Fibroblast of upper back skin (primary cell): ENCODE data around the gene LRP6.
A peak's percentile ranks its signal among the peaks of the same experiment; 100 is the strongest.
"Not testable (repeated sequence)": the region's sequence is repeated elsewhere in the genome, so short reads cannot be mapped to it uniquely, and the experiment has no call there.

ENCODE experiments used
- DNase-seq: peaks from one replicate; pipeline ENCODE4 v3.0.0-alpha.2; 2013

LRP6 gene

GRCh38 chr12:12265571-12266388 lies 1.1 kb downstream of the LRP6 start:
- peak; percentile 40 for DNase-seq

GRCh38 chr12:12265035-12265434 lies 1.8 kb downstream of the LRP6 start:
- no peak for DNase-seq

GRCh38 chr12:12263909-12264308 lies 2.9 kb downstream of the LRP6 start:
- DNase-seq = no peak

GRCh38 chr12:12256291-12256757 lies 10.5 kb downstream of the LRP6 start:
- not testable (repeated sequence) for DNase-seq

- DNase-seq = no peak
Measured at GRCh38 chr12:12254553-12254952, 12.3 kb downstream of the LRP6 start.

- no peak for DNase-seq
Measured at GRCh38 chr12:12249216-12250050, 17.4 kb downstream of the LRP6 start.

GRCh38 chr12:12247584-12247983 lies 19.3 kb downstream of the LRP6 start:
- no peak for DNase-seq

GRCh38 chr12:12244341-12244740 lies 22.5 kb downstream of the LRP6 start:
- no peak for DNase-seq

GRCh38 chr12:12240662-12241340 lies 26.0 kb downstream of the LRP6 start:
- peak; percentile 50 for DNase-seq

GRCh38 chr12:12239127-12239526 lies 27.7 kb downstream of the LRP6 start:
- DNase-seq = no peak

- DNase-seq = no peak
Measured at GRCh38 chr12:12238605-12239004, 28.2 kb downstream of the LRP6 start.

GRCh38 chr12:12236896-12237295 lies 29.9 kb downstream of the LRP6 start:
- no peak for DNase-seq

GRCh38 chr12:12230275-12230674 lies 36.6 kb downstream of the LRP6 start:
- DNase-seq = no peak

- peak; percentile 28 for DNase-seq
Measured at GRCh38 chr12:12229556-12230092, 37.2 kb downstream of the LRP6 start.

GRCh38 chr12:12228402-12228801 lies 38.4 kb downstream of the LRP6 start:
- no peak for DNase-seq

- no peak for DNase-seq
Measured at GRCh38 chr12:12226187-12226586, 40.7 kb downstream of the LRP6 start.

GRCh38 chr12:12224240-12224940 lies 42.5 kb downstream of the LRP6 start:
- DNase-seq = peak; percentile 65

- DNase-seq = no peak
Measured at GRCh38 chr12:12221560-12221959, 45.3 kb downstream of the LRP6 start.

- DNase-seq = no peak
Measured at GRCh38 chr12:12219664-12220063, 47.2 kb downstream of the LRP6 start.

GRCh38 chr12:12217018-12217359 lies 49.9 kb downstream of the LRP6 start:
- DNase-seq = no peak

GRCh38 chr12:12216349-12217017 lies 50.4 kb downstream of the LRP6 start:
- no peak for DNase-seq

GRCh38 chr12:12214635-12215131 lies 52.2 kb downstream of the LRP6 start:
- peak; percentile 42 for DNase-seq
